HG03575 (cell line): Measurements from ENCODE around the gene NETO2.
A peak's percentile ranks its signal among the peaks of the same experiment; 100 is the strongest.

Experiments
- ATAC-seq: cut with Tn5 transposase; IDR thresholded peaks from one replicate; pipeline ENCODE4 v1.9.1; 2021; ENCODE audit not compliant: unreplicated experiment, insufficient number of reproducible peaks, low FRiP score; ENCODE audit errors: extremely low read depth

The NETO2 gene

DNA sequence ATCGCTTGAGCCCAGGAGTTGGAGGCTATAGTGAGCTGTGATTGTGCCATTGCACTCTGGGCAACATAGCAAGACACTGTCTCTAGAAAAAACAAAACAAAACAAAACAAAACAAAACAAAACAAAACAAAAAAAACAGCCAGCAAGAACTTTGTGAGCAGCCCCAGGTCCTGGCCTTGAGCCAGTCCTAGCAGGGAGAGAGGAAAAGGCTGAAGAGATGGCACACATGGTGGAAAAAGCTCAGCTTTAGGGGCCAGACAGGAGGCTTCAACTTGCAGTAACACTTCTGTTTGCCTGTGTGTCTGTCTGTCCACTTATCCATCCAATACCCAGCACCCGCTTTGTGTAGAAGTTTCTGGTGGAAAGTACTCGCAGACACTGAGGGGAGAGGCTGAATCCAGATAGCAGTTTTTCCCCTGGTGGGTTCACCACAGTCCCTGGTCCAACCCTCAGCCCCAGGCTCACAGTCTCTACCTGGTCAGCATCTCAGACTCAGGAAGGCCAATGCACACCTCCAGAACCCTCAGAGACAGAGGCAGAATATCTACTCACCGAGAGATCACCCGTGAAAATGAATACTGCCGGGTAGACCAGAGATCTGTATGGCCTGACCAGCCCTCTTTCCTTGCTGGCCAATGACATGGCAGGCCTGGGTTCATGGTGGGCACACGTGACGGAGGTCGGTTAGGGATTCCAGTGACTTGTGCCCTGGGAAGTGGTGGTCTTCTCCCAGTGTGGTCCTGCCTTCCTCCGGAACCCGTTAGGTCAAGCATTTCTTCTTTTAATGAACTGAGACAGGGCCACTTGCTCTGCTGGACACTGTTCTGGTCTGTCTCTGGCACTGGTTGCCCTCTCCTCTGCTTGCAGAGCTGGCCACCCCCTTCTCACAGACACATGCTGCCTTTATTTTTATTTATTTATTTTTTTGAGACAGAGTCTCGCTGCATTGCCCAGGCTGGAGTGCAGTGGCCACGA is 90.8 kb downstream of the NETO2 start:
- ATAC-seq: no peak

DNA sequence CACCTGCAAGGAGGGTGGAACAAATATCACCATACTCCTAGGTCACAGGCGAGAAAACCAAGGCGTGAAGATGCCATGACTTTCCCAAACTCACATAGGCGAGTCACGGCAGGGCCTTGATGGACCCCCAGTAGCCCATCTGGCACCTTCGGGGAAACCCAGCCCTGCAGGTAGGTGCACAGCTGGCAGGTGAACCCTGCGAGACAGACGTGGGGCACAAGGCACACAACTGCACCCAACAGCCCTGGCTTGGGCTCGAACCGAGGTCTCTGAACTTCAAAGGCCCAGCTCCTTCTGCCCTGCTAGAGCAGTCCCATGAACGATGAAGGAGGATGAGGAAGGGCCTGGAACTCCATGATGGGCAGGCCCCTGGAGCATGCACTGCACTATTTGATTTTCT is 92.7 kb downstream of the NETO2 start:
- ATAC-seq: no peak

DNA sequence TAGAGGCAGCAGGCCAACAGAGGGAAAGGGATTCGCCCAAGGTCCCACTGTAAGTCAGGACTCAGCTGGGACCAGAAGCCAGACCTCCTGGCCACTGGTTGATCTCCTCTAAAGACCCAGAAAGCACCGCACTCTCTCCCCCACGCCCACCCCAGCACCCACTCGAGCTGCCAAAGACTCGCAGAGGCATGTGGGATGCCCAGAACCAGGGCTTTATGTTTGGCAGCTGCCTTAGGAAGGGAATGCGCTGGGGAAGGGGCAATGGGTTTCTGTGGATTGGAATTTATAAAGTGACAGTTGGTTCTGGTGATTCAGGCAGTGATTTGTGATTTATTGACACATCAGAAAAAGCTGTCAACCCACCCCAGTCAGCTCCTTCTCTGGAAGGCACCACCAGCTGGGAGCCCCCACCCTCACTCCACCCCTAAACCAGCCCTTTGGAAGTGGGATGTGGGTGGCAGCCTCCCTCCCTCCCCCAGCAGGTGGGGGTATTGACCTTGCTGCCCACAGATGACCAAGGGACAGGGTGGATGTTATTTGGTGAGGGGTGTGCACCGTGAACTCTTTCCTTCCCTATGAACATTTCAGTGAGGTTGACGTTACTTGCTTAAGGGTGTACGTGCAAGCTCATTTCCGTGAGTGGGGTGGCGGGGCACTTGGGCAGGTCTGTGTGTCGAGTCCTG is 93.7 kb downstream of the NETO2 start:
- ATAC-seq: no peak

DNA sequence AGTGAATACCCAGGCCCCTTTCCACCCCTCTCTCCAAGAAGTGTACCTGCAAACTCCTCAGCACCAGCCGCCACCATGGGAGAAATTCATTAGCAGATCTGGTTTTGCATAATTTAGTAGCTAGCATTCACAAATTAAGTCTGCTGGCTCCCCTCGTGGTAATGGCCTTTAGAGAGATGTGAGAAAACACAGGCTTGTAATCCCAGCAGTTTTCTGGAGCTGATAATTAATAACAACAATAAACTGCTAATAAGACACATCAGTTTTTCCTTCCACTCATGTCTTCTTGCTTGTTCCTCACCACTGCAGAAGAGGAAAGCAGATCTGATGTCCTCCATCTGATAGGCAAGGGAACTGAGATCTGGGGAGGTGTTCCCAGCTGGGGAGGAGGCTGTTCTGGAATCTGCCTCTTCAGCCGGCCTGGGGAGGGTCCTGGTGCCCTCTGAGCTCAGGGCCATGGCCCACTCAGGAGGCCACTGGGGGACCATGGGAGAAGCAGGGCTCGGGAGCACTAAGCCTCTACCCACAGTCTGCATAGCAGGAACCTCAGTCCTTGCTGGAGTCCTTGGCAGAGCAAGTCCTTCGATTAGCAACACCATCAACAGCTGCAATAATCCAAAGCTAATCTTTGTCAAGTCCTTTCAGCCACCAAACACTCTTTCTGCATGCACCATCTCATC is 96.1 kb downstream of the NETO2 start:
- ATAC-seq: no peak

DNA sequence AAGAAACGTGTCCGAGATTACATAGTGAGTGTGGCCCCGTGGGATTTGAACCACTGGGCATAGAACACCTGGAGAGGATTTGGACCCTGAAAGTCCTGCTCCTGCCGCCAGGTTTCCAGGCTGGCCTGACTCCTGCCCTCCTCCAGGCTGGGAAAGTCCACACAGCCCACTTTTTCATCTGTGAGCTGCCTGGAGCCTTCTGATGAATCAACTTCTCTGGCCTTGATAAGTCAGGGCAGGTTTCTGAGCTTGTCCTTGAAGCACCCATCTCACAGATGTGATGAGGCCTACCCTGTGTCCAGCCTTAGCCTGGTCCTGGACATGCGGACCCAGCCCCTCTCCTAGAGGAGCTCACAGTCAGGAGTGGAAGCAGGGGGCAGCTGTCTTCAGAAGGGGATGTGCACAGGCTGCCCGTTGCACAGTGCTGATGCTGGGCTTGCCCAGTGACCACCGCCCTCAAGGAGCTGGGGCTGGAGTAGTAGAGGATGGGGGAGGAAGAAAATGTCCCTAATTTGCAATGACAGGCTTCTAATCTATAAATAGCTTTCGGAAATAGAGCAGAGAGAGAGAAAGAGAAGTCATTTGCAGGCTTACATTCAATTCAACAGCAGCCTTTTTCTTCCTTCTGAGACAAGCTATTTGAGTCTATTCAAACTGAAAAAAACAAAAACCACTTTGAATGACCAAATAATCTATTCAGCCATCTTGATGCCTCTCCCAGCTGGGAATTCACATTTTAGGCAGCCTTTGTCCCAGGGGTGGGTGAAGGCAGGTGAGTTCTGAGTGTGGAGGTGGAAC is 96.8 kb downstream of the NETO2 start:
- no peak for ATAC-seq

DNA sequence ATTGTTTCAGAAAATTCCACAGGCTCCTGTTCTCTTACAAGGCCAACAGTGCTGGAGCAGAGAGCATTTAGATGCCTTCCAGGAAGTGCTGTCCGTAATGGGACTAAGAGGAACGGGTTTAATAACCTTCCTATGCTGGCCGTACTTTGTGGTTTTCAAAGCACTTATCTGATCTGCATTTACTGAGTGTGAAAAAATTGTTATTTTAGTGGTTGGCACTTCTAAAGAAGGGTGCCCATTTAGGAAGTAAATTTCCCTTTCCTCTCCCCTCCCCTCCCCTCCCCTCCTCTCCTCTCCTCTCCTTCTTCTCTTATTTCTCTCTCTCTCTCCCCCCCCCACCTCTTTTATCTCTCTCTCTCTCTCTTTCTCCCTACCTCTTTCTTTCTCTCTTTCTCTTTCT is 98.3 kb downstream of the NETO2 start:
- no peak for ATAC-seq

DNA sequence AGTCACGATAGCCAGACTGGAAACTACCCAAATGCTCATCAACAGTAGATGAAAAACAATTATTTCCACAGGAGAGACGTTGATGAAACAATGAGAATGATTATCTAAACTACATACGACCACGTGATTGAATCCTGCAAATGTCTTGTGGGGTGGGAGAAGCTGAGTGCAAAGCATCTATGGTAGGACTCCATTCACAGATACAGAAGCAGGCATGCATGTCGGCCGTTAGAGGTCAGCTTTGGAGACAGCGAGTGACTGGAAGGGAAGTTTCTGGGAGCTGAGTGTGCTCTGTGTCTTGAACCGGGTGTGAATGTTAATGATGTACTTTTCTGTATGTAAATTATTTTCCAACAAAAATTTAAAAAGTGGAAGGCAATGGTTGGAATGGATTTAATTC is 98.7 kb downstream of the NETO2 start:
- ATAC-seq: no peak

DNA sequence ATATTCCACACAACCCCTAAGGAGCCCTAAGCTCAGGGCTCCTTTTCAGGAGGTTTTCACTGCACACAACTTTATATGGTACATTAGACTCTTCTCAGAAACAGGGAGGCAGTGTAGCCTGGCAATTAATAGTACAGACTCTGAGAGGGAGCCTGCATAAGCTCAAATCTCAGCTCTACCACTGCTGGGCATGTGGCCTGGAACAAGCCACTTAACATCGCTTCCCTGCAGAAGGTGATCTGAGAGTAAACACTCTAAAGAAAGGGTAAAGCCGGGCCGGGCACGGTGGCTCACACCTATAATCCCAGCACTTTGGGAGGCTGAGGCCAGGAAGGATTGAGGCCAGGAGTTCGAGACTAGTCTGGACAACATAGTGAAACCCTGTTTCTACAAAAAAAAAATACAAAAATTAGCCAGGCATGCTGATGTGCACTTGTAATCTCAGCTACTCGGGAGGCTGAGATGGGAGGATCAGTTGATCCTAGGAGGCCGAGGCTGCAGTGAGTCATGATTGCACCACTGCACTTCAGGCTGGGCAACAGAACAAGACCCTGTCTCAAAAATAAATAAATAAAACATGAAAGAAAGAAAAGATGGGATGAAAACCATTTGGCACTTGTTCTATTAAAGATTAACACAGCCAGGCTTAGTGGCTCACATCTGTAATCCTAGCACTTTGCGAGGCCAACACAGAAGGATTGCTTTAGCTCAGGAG is 99.6 kb downstream of the NETO2 start:
- ATAC-seq: no peak

DNA sequence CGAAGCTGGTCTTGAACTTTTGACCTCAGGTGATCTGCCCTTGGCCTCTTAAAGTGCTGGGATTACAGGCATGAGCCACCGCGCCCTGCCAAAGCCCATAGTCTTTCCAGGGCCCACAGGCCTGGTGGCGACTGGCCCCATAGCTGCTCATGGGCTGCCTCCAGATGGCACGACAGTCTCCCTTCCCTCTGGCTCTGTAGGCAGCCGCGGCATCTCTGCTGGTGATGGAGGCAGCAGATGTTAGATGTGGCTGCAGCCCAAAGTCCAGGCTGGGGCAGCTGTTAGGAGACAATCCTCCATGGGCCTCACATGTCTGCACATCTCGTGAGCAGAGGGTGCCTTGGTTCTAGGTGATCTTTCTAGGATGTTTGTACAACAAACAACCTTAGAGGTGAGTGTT is 100.5 kb downstream of the NETO2 start:
- no peak for ATAC-seq

DNA sequence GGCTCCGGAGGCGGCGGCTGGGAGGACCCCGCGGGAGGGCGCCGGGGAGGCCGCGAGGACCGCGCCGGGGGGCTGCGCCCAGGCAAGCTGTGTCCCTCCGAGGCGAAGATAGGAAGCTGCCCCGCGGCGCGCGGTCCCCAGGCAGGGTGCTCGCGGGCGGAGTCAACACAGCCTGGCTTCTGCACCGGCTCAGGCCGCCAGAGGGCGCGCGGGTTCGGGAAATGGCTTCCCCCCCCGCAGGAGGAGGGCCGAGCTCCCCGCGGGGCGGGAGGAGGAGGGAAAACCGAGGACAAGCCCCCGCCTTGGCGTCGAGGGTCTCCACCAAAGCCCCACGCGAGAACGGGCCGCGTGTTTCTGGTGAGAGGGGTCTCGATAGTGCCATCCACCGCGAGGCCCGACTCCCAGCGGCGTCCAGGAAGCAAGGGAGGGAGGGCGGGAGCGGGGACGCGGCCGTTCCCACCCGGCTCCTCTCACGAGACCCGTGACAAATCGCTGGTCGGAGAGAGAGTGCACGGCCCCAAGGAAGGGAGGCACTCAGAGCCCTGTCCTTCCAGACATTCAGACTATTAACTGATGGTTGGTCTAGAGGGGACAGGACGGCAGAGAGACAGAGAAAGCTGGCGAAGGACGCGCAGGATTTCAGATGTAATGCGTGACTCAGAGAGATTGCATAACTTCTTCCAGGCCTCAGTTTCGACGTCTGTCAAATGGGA is 105.8 kb downstream of the NETO2 start:
- ATAC-seq: peak; percentile 50

DNA sequence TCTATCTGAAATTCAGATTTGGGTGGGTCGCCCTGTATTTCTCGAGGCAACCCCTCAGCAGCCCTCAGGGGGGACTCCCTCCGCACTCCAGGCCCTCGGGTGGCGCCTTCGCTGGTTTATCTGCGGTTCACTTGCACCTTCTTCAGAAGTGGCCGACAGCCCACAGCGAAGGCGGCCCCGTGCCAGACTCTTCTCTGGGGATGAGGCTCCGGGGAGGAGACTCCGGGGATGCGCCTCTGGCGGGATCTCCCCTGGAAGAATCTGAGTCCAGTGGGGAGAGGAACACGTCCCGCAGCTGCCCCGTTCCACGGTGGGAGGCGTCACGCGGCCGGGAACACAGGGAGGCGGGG is 106.4 kb downstream of the NETO2 start:
- ATAC-seq: no peak

DNA sequence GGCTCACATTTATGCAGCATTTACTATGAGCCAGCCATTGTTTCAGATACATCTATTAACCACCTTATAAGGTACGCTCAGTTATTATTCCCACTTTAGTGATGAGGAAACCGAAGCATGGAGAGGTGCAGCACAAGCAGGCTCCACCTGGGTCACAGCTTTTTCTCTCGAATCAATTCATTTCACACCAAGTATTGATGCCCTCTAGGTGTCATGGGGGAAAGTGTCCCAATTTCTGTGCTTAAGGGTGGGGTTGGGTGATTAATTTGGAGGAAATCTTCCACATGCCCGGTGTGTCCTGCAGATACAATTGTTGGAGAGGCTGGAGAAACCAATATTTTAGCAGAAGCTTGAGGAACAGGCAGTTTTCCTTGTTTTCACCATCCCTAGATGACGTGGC is 107.5 kb downstream of the NETO2 start:
- no peak for ATAC-seq

DNA sequence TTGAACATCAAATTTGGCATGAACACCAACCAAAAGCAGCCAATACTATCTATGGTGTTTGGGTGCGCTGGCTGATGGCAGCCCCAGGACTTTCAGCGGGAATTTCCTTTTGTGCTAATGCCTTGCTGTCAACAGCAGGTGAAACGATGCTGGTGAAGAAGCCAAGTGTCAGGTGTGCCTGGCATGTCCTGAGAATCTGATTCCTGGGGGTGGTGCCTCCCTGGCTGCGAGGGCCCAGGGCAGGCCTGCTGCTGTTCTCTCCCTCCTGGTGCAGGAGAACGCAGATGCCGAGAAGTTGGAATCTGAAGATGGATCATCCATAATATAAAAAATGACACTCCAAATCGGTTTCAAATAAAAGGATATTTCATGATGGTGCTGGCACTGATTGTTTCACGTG is 108.3 kb downstream of the NETO2 start:
- ATAC-seq: no peak

DNA sequence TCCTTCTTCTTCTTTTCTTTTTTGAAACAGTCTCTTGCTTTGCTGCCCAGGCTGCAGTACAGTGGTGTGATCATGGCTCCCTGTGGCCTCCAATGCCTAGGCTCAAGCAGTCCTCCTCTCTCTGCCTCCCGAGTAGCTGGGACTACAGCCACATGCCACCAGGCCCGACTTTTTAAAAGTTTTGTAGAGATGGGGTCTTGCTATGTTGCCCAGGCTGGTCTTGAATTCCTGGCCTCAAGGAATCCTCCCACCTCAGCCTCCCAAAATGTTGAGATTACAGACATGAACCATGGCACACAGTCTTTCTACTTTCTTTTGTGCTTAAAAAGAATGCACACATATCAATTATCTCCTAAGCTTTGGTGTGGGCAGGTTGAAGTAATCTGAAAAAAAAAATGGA is 109.3 kb downstream of the NETO2 start:
- ATAC-seq: no peak

DNA sequence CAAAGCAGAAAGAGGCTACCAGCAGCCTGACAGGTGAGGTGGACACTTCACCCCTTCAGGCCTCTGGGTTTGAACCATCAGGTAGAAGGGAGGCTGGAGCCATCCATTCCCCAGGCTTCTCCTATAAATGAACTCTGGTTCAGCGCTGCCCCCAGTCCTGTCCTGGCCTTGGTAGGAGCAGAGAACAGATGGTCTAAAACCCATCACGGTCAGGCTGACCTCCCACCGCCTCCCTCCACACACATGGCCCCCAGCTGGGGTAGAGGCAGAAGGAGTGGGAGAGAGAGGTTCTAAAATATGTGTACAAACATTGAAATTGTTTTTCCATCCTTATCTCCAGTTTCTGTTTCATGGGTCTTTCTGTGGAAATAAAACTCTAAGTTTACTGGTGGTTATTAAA is 110.6 kb downstream of the NETO2 start:
- ATAC-seq: no peak

DNA sequence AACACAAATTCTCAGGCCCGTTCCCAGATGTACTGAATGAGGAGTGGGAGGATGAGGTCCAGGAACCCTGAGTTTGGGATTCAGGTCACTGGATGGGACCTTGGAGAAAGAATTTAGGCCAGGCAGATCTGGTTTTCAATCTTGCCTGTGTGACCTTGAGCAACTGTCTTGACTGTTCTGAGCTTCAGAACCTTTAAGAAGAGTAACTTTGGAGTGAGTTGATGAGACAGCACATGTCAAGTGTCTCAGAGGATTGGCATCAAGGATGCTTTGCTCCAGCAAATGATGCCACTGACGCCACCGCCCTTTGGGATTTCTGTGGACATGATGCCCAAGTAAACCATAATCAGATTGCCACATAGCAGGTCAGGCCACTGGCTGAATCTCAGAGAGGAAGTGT is 114.0 kb downstream of the NETO2 start:
- no peak for ATAC-seq

DNA sequence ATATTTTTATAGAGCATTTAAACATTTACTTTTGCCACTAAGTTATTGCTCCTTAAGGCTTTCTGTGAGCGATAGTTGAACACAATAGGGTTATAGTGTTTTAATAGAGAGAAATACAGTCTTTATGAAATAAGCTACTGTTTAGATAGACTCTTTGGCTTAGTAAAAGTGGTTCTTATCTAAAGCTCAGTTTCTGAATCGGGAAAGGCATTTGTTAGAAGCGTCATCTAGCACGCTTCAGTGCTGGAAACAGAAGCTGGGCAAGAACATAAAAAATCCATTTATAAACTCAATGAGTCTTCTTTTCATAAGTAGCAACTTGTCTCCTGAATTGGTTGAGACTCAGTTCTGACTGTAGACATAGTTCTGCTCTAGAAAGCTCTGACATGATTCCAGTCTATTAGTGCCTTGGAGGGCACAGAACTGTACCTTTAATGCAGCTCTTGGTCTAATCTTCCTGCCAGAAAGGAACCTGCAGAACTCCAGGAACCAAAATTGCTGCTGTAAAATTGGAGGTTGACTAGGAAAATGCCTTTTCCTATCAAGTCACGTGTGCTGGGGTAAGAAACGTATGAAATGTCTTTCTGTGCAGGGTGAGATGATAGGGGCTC is 114.9 kb downstream of the NETO2 start:
- no peak for ATAC-seq
